SK-N-SH (cell line): ENCODE results near the gene KLB.

ENCODE experiments used
- EP300 ChIP-seq, 2 experiments: IDR thresholded peaks; 2 replicates each; pipeline versions ENCODE4 v1.4.0 to v1.6.1; 2012; ENCODE audit warnings: borderline replicate concordance in 1 of 2, low read depth in 1 of 2, low read length in 1 of 2
- MEF2A ChIP-seq: IDR thresholded peaks from 2 replicates; pipeline ENCODE4 v1.4.0; 2012; ENCODE audit warnings: low read depth, borderline replicate concordance
- TF ChIP-seq, protein P1 (sequence below): fragments of 200-600 bp; sonication (generic); IDR thresholded peaks from 2 replicates; pipeline ENCODE4 v1.6.1; 2017; ENCODE audit warnings: antibody characterized with exemption, mild to moderate bottlenecking, moderate library complexity
- TF ChIP-seq, protein P2 (sequence below): IDR thresholded peaks from 2 replicates; pipeline ENCODE4 v1.4.0; 2012; ENCODE audit warnings: low read depth

DNA sequence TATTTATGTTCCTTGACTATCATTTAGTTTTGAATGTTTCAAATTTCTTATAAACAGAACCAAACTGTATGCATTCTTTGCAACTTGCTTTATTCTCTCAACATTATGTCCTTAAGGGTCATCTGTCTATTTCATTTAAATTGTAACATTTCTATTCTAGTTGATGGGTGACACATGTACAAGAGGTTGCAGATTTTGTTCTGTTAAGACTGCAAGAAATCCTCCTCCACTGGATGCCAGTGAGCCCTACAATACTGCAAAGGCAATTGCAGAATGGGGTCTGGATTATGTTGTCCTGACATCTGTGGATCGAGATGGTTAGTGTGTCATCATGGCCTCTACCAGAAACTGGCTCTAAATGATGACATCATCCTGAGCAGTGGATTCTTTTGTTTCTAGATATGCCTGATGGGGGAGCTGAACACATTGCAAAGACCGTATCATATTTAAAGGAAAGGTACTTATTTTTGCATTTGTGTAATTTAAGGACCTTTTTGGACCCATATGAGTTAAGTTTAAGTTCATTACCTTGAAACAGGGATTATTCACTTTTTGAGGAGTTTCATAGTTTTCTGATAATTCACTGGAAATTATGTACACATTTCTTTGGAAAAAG, 58.3 kb downstream of the KLB start:
- TF ChIP-seq, protein P1, sequence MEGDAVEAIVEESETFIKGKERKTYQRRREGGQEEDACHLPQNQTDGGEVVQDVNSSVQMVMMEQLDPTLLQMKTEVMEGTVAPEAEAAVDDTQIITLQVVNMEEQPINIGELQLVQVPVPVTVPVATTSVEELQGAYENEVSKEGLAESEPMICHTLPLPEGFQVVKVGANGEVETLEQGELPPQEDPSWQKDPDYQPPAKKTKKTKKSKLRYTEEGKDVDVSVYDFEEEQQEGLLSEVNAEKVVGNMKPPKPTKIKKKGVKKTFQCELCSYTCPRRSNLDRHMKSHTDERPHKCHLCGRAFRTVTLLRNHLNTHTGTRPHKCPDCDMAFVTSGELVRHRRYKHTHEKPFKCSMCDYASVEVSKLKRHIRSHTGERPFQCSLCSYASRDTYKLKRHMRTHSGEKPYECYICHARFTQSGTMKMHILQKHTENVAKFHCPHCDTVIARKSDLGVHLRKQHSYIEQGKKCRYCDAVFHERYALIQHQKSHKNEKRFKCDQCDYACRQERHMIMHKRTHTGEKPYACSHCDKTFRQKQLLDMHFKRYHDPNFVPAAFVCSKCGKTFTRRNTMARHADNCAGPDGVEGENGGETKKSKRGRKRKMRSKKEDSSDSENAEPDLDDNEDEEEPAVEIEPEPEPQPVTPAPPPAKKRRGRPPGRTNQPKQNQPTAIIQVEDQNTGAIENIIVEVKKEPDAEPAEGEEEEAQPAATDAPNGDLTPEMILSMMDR, result peak; percentile 48
- TF ChIP-seq, protein P2, sequence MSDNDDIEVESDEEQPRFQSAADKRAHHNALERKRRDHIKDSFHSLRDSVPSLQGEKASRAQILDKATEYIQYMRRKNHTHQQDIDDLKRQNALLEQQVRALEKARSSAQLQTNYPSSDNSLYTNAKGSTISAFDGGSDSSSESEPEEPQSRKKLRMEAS, result peak; percentile 68; the same call in 1 of the 2 replicates
- peak; percentile 41 to 50; a peak in 2 of 4 replicates for TF ChIP-seq EP300 (IDR thresholded peaks at IDR 0.05; ENCODE audit: borderline replicate concordance in 1 of 2, low read depth in 1 of 2, low read length in 1 of 2)
- TF ChIP-seq MEF2A, result no peak
